Measurements from ENCODE around the gene MEFV.

- TF ChIP-seq, protein P1, sequence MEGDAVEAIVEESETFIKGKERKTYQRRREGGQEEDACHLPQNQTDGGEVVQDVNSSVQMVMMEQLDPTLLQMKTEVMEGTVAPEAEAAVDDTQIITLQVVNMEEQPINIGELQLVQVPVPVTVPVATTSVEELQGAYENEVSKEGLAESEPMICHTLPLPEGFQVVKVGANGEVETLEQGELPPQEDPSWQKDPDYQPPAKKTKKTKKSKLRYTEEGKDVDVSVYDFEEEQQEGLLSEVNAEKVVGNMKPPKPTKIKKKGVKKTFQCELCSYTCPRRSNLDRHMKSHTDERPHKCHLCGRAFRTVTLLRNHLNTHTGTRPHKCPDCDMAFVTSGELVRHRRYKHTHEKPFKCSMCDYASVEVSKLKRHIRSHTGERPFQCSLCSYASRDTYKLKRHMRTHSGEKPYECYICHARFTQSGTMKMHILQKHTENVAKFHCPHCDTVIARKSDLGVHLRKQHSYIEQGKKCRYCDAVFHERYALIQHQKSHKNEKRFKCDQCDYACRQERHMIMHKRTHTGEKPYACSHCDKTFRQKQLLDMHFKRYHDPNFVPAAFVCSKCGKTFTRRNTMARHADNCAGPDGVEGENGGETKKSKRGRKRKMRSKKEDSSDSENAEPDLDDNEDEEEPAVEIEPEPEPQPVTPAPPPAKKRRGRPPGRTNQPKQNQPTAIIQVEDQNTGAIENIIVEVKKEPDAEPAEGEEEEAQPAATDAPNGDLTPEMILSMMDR (IDR thresholded peaks at IDR 0.05 in 4 of 5, conservative IDR thresholded peaks at IDR 0.05 in 1 of 5): no peak
- TF ChIP-seq POLR2A (IDR thresholded peaks at IDR 0.05): no peak
These were observed 61.6 kb downstream of the MEFV start for GRCh38 chr16:3194792-3195191.
